ENCODE data around the gene BICD2.

BICD2 gene

DNA sequence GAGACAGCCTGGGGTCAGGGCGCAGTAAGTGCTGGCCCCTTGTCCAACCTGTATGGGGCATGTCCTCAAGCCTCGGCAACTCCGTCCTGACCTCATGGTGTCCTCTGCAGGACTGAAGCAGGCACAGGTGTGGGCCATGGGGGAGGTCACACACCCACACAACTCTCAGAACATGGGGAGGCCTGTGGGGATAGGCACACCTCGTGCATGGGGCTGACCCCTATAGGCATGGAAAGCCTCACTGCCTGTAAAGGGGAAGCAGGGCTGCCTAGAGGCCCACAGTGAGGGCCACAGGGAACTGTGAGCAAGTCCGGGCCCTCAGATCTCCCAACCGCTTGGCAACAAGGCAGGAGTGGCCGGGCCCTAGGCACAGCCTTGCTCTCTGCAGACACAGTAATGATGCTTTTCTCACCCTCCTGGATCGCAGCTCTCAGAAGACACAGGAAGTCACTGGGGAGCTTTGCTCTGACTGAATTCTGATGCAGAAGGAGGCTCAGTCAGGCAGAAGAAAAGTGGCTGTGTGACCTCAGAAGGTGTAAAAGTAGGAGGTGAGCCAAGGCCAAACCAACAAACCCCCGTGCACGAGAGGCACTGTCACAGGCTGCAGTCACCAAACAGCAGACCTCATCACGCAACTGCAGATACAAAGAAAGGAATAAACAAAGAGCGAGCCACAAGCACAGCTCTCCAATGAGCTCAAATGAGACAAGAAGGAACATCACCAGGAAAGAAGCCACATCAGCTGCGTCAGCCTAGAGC, 100.1 kb downstream of the BICD2 start:
- DNase-seq, result no peak

DNA sequence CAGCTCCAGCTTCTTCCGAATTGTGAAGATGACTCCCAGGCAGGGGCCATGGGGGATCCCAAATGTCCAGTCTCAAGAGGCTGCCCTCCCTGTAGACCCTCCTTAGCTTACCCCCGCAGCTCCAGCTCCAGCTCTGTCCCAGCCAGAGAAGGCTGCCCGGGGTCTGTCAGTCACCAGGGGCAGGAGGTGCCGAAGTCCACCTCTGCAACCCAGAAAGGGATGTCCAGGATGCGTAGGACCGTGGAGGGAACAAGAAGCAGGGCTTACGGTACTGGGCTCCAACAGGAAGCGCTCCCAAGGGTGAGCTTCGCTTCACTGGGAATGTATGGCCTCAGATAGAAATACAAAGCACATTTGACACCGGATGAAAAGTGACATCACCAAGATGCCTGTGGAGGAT, 100.7 kb downstream of the BICD2 start:
- DNase-seq, result no peak

- no peak for DNase-seq
These were observed 101.5 kb downstream of the BICD2 start for GRCh38 chr9:92663126-92663525.

- no peak for DNase-seq
These were observed 102.9 kb downstream of the BICD2 start for GRCh38 chr9:92661743-92662142.

Measured in left hindlimb (tissue), 1 donor.